PC-9 (cell line): ENCODE data around the gene HBZ. TPM values are rescaled to one million over a fixed set of nuclear protein-coding genes. Genes with fewer than 3 reads are reported as not detected.

Experiments used
- BruUV-seq: library from RNA; stranded (reverse); fragments of 400-500 nt; replicated peaks from 2 replicates; lab custom pipeline; 2021; lab: Mats Ljungman, UMichigan
- CTCF ChIA-PET: fragments of 300-600 bp; sonication (Branson Sonifier 250); formaldehyde crosslinking; loops from one replicate; lab custom pipeline; 2022; ENCODE audit warnings: antibody characterized with exemption; lab: Charles Lee
- POLR2A ChIA-PET: fragments of 300-600 bp; sonication (Branson Sonifier 250); formaldehyde crosslinking; loops from one replicate; lab custom pipeline; 2022; ENCODE audit warnings: antibody characterized with exemption; ENCODE audit not compliant: unreplicated experiment; lab: Charles Lee
- DNase-seq, 2 experiments: peaks; one replicate each; pipeline versions ENCODE4 v3.0.0 to v3.0.0-alpha.2; 2015 to 2022; ENCODE audit warnings: mixed read lengths in 1 of 2
- H2AFZ ChIP-seq: fragments of 200-600 bp; sonication (generic); 2 replicates; pipeline ENCODE4 v1.8.1; 2017; ENCODE audit warnings: antibody characterized with exemption
- H3F3A ChIP-seq: fragments of 200-600 bp; sonication (generic); 2 replicates; pipeline ENCODE4 v1.8.1; 2017; ENCODE audit warnings: antibody characterized with exemption, mild to moderate bottlenecking, low read depth; ENCODE audit not compliant: insufficient read depth
- H3K27ac ChIP-seq: fragments of 200-600 bp; sonication (generic); 2 replicates; pipeline ENCODE4 v1.6.1; 2016; ENCODE audit warnings: mixed run types
- H3K27me3 ChIP-seq: fragments of 200-600 bp; sonication (generic); 2 replicates; pipeline ENCODE4 v1.6.1; 2016; ENCODE audit warnings: low read depth, mixed run types; ENCODE audit not compliant: insufficient read depth
- H3K36me3 ChIP-seq: fragments of 200-600 bp; sonication (generic); 2 replicates; pipeline ENCODE4 v1.6.1; 2016; ENCODE audit warnings: low read depth, mixed run types
- H3K4me1 ChIP-seq: fragments of 200-600 bp; sonication (generic); replicated peaks from 2 replicates; pipeline ENCODE4 v1.6.1; 2016; ENCODE audit warnings: mixed run types; ENCODE audit not compliant: insufficient read depth
- H3K4me2 ChIP-seq: fragments of 200-600 bp; sonication (generic); 2 replicates; pipeline ENCODE4 v1.6.1; 2017; ENCODE audit warnings: mixed run types
- H3K4me3 ChIP-seq: fragments of 200-600 bp; sonication (generic); 2 replicates; pipeline ENCODE4 v1.6.1; 2016; ENCODE audit warnings: mixed run types
- H3K79me2 ChIP-seq: fragments of 200-600 bp; sonication (generic); 2 replicates; pipeline ENCODE4 v1.6.1; 2017; ENCODE audit warnings: low read depth, mixed run types
- H3K9me2 ChIP-seq: fragments of 200-600 bp; sonication (generic); 2 replicates; pipeline ENCODE4 v1.8.1; 2017; ENCODE audit warnings: mild to moderate bottlenecking; ENCODE audit not compliant: insufficient read depth
- H3K9me3 ChIP-seq: fragments of 200-600 bp; sonication (generic); 2 replicates; pipeline ENCODE4 v1.8.1; 2016; ENCODE audit warnings: low read depth; ENCODE audit not compliant: insufficient read depth
- H4K20me1 ChIP-seq: fragments of 200-600 bp; sonication (generic); 2 replicates; pipeline ENCODE4 v1.8.1; 2017; ENCODE audit not compliant: insufficient read depth
- EZH2 ChIP-seq: fragments of 200-600 bp; sonication (generic); IDR thresholded peaks from 2 replicates; pipeline ENCODE4 v1.8.0; 2017; ENCODE audit warnings: antibody characterized with exemption, low read depth
- intact Hi-C: fragments of 100-400 bp; cut with micrococcal nuclease; formaldehyde crosslinking; loops from one replicate; pipeline ENCODE4 v1.10.0; 2022; ENCODE audit not compliant: unreplicated experiment
- total RNA-seq: library from RNA; stranded (reverse); gene quantifications from 2 replicates; pipeline ENCODE4 v1.2.3, GENCODE V29; 2021
- TF ChIP-seq, protein P1 (sequence below): fragments of 200-600 bp; sonication (generic); conservative IDR thresholded peaks from 2 replicates; pipeline ENCODE4 v1.6.1; 2017; ENCODE audit warnings: mixed run types, antibody characterized with exemption, mild to moderate bottlenecking, moderate library complexity

The HBZ gene
- total RNA-seq, 1 experiment from 2014 or later, result not detected

DNA sequence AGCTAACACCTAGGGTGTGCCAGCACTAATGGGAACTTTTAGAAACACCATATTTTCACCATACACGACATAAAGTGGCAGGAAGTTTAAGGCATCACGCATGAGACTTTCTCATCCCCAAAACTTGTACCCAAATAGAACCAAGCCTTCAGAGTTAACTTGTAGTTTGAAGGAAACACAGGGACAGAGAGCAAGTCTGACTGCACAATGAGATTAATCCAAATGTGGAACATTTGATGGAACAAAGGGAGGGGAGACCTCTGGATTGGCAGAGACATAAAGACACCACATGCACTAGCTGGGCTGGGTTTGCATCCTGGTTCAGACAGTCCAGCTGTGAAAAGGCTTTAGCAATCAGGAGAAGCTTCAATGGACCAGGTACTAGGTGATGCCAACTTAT is 38.1 kb upstream of the HBZ start:
- TF ChIP-seq, protein P1, sequence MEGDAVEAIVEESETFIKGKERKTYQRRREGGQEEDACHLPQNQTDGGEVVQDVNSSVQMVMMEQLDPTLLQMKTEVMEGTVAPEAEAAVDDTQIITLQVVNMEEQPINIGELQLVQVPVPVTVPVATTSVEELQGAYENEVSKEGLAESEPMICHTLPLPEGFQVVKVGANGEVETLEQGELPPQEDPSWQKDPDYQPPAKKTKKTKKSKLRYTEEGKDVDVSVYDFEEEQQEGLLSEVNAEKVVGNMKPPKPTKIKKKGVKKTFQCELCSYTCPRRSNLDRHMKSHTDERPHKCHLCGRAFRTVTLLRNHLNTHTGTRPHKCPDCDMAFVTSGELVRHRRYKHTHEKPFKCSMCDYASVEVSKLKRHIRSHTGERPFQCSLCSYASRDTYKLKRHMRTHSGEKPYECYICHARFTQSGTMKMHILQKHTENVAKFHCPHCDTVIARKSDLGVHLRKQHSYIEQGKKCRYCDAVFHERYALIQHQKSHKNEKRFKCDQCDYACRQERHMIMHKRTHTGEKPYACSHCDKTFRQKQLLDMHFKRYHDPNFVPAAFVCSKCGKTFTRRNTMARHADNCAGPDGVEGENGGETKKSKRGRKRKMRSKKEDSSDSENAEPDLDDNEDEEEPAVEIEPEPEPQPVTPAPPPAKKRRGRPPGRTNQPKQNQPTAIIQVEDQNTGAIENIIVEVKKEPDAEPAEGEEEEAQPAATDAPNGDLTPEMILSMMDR, result no peak
- intact Hi-C loops, result no loop called here

DNA sequence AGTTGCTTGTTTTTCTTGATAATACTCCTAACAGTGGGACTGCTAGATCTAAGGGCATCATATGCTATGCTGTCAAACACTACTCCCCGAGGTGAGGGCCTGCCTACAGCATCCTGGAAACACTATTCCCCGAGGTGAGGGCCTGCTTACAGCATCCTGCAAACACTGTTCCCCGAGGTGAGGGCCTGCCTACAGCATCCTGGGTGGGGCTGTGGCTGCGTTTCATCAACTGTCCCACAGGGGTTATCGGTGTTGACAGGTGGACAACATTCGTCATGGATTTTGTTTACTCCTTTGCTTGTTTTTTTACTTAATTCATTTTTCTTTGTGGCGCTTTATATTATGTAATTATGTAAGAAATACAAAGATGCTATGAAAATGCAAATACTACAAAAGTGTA is 36.4 kb upstream of the HBZ start:
- no TSS peak for BruUV-seq
- no peak for DNase-seq
- H4K20me1 ChIP-seq, result peaks cover 19% of the 10 kb centered on the region
- H3K79me2 ChIP-seq, result no peaks in the 10 kb centered on the region; the same call in 1 of the 2 replicates
- no peaks in the 10 kb centered on the region for H3K9me3 ChIP-seq
- no peak for TF ChIP-seq EZH2
- TF ChIP-seq, protein P1, result no peak
- no peak overlapping the region for H2AFZ ChIP-seq
- no peak overlapping the region for H3K4me3 ChIP-seq
- H3K9me2 ChIP-seq, result no peaks in the 10 kb centered on the region
- no peak overlapping the region for H3K4me2 ChIP-seq
- peaks cover 5% of the 10 kb centered on the region; the same call in 1 of the 2 replicates for H3K36me3 ChIP-seq
- no peak overlapping the region for H3K27ac ChIP-seq
- no peaks in the 10 kb centered on the region for H3K27me3 ChIP-seq
- CTCF ChIA-PET, result no interaction called here
- intact Hi-C loops, result no loop called here
- H3F3A ChIP-seq, result peaks cover 8% of the 10 kb centered on the region
- peaks cover 15% of the 10 kb centered on the region for H3K4me1 ChIP-seq
- POLR2A ChIA-PET, result no interaction called here

More for the DNA sequence above, 38.1 kb upstream of the HBZ start:
- H3K4me3 ChIP-seq, result no peak overlapping the region
- peaks cover 18% of the 10 kb centered on the region for H3K4me1 ChIP-seq
- H3K79me2 ChIP-seq, result no peaks in the 10 kb centered on the region; the same call in 1 of the 2 replicates
- no peaks in the 10 kb centered on the region for H3K27me3 ChIP-seq
- H3F3A ChIP-seq, result peaks cover 15% of the 10 kb centered on the region
- no peak overlapping the region for H3K4me2 ChIP-seq
- H3K9me2 ChIP-seq, result no peaks in the 10 kb centered on the region
- CTCF ChIA-PET, result interaction anchor here (0.6 kb wide), 1 partner anchor 128 kb away, joined by 4 read pairs; no protein-coding TSS in a partner anchor
- peaks cover 19% of the 10 kb centered on the region for H4K20me1 ChIP-seq
- no peak for DNase-seq
- 0 out of 2 replicates have a peak overlapping the region, but pooled peaks have one; percentile 17 for H3K27ac ChIP-seq
- H3K9me3 ChIP-seq, result no peaks in the 10 kb centered on the region
- no peak overlapping the region for H2AFZ ChIP-seq
- H3K36me3 ChIP-seq, result peaks cover 5% of the 10 kb centered on the region; the same call in 1 of the 2 replicates
- no TSS peak for BruUV-seq
- POLR2A ChIA-PET, result no interaction called here

DNA sequence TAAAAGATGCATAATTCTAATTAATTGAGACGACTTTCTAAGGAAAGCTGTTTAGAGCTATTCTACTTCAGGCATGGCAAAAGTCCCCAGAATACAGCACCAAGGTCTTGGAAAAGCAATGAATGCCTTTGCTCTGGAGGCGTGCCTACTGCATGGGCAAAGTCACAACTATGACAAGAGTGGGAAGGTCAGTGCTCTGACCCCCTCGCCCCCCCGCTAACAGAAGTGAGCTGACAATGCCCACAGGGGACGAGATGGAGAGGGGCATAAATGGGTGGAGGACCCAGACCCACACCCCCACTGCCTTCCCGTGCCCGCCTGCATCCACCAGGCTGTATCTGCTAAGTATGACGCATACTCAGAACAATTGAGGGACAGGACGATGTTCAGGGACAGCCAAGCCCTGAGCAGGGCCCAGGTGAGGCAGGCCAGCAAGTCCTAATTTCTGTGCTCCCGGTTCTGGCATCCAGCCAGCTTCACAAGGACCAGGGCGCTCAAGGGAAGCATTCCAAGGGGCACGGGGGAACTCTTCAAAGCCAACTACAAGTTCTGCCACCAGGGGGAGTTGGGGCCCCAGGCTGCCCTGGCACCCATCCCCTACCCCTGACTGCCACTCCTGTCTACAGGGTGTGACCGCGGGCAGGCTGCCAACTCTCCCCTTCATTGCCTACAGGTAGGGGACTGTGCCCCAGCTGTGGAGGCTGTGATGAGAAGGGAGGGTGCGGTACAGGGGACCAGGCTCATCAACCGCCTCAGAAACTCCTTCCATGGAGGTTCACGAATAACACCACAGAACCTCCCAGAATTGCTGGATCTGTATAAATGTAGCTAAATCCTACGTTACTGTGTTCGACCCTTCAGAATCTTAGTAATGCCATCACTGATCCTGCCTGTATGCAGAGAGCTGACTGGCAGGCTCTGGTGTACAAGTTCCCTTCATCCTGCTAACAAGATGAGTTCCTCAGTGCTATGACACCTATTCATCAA is 34.8 kb upstream of the HBZ start:
- no TSS peak for BruUV-seq
- H3K4me3 ChIP-seq, result no peak overlapping the region
- no peaks in the 10 kb centered on the region for H3K27me3 ChIP-seq
- no peak overlapping the region for H3K27ac ChIP-seq
- intact Hi-C loops, result no loop called here
- DNase-seq, result peak; percentile 58 to 83
- peaks cover 10% of the 10 kb centered on the region; the same call in 1 of the 2 replicates for H3K36me3 ChIP-seq
- H4K20me1 ChIP-seq, result peaks cover 24% of the 10 kb centered on the region
- no peaks in the 10 kb centered on the region; the same call in 1 of the 2 replicates for H3K79me2 ChIP-seq
- peaks cover 8% of the 10 kb centered on the region for H3F3A ChIP-seq
- H3K9me3 ChIP-seq, result no peaks in the 10 kb centered on the region
- H3K4me1 ChIP-seq, result peaks cover 15% of the 10 kb centered on the region
- H3K4me2 ChIP-seq, result no peak overlapping the region
- no peak for TF ChIP-seq EZH2
- TF ChIP-seq, protein P1, result peak; percentile 87
- CTCF ChIA-PET, result interaction anchor here (0.6 kb wide), 2 partner anchors 8 to 52 kb away, joined by 3 to 8 read pairs; no protein-coding TSS in a partner anchor
- POLR2A ChIA-PET, result interaction anchor here (0.6 kb wide), 2 partner anchors 11 to 235 kb away, joined by 3 to 14 read pairs; no protein-coding TSS in a partner anchor
- H2AFZ ChIP-seq, result no peak overlapping the region
- no peaks in the 10 kb centered on the region for H3K9me2 ChIP-seq
